IMR-90 (cell line): ENCODE results near the gene EXOC4. TPM values are rescaled to one million over a fixed set of nuclear protein-coding genes. Genes with fewer than 3 reads are reported as not detected.
A peak's percentile ranks its signal among the peaks of the same experiment; 100 is the strongest.

ENCODE experiments used
- ATAC-seq: fragments of 200-7000 bp; cut with Tn5 transposase; 2 replicates; pipeline ENCODE4 v1.9.1; 2020; ENCODE audit warnings: low read depth, mild to moderate bottlenecking, moderate library complexity
- BruUV-seq: library from RNA; stranded (reverse); fragments of 400-500 nt; replicated peaks from 2 replicates; lab custom pipeline; 2021; lab: Mats Ljungman, UMichigan
- CTCF ChIA-PET: fragments of 300-600 bp; formaldehyde crosslinking; extraction: SDS; loops from one replicate; lab custom pipeline; 2021; ENCODE audit warnings: antibody characterized with exemption; lab: Yijun Ruan, JAX
- POLR2A ChIA-PET: fragments of 300-600 bp; sonication (Branson Sonifier 250); formaldehyde crosslinking; loops from one replicate; lab custom pipeline; 2022; ENCODE audit warnings: antibody characterized with exemption; ENCODE audit not compliant: unreplicated experiment; lab: Charles Lee
- DNase-seq: peaks from one replicate; pipeline ENCODE4 v3.0.0; 2013
- H2AFZ ChIP-seq: replicated peaks from 2 replicates; pipeline ENCODE3; 2013; ENCODE audit warnings: low read length, mild to moderate bottlenecking; ENCODE audit not compliant: poor library complexity
- H2AK5ac ChIP-seq: 2 replicates; pipeline ENCODE4 v1.6.1; 2013; ENCODE audit warnings: low read depth, low read length, inconsistent platforms
- H2AK9ac ChIP-seq: replicated peaks from 2 replicates; pipeline ENCODE3; 2013; ENCODE audit warnings: mild to moderate bottlenecking, low read depth, low read length, moderate library complexity; ENCODE audit not compliant: poor library complexity
- H2BK120ac ChIP-seq: 2 replicates; pipeline ENCODE4 v1.6.1; 2013; ENCODE audit warnings: low read depth, low read length, inconsistent platforms
- H2BK15ac ChIP-seq: 3 replicates; pipeline ENCODE4 v1.6.1; 2013; ENCODE audit warnings: low read depth, low read length, inconsistent platforms
- H2BK20ac ChIP-seq: 2 replicates; pipeline ENCODE4 v1.6.1; 2013; ENCODE audit warnings: low read depth, mild to moderate bottlenecking, inconsistent platforms, low read length, moderate library complexity
- H2BK5ac ChIP-seq: 2 replicates; pipeline ENCODE4 v1.6.1; 2013; ENCODE audit warnings: mild to moderate bottlenecking, low read depth, low read length, inconsistent platforms; ENCODE audit not compliant: poor library complexity, severe bottlenecking
- H3K14ac ChIP-seq: replicated peaks from 2 replicates; pipeline ENCODE4 v1.6.1; 2013; ENCODE audit warnings: low read depth, low read length, inconsistent platforms
- H3K18ac ChIP-seq: 2 replicates; pipeline ENCODE4 v1.6.1; 2013; ENCODE audit warnings: low read depth, low read length, control low read depth
- H3K23ac ChIP-seq: 2 replicates; pipeline ENCODE4 v1.6.1; 2013; ENCODE audit warnings: low read depth, low read length, inconsistent platforms
- H3K27ac ChIP-seq: 2 replicates; pipeline ENCODE4 v1.5.1; 2013; ENCODE audit warnings: mild to moderate bottlenecking, control low read depth, low read length; ENCODE audit not compliant: insufficient read depth
- H3K27me3 ChIP-seq: 2 replicates; pipeline ENCODE4 v1.6.1; 2013; ENCODE audit warnings: low read length; ENCODE audit not compliant: control insufficient read depth, insufficient read depth
- H3K36me3 ChIP-seq: 2 replicates; pipeline ENCODE4 v1.6.1; 2013; ENCODE audit warnings: low read length, mixed read lengths; ENCODE audit not compliant: control insufficient read depth, insufficient read depth
- H3K4ac ChIP-seq: 2 replicates; pipeline ENCODE4 v1.6.1; 2013; ENCODE audit warnings: low read depth, low read length, inconsistent platforms
- H3K4me1 ChIP-seq: 2 replicates; pipeline ENCODE4 v1.6.1; 2013; ENCODE audit warnings: low read length, mixed read lengths; ENCODE audit not compliant: control insufficient read depth, insufficient read depth
- H3K4me2 ChIP-seq: 2 replicates; pipeline ENCODE4 v1.6.1; 2013; ENCODE audit warnings: low read depth, mild to moderate bottlenecking, control low read depth, low read length, moderate library complexity
- H3K4me3 ChIP-seq: 2 replicates; pipeline ENCODE4 v1.5.1; 2013; ENCODE audit warnings: low read depth, mild to moderate bottlenecking, control low read depth, low read length, moderate library complexity; ENCODE audit not compliant: insufficient read depth
- H3K56ac ChIP-seq: 2 replicates; pipeline ENCODE4 v1.6.1; 2013; ENCODE audit warnings: low read length, inconsistent platforms; ENCODE audit not compliant: insufficient read depth; ENCODE audit errors: extremely low read depth
- H3K79me1 ChIP-seq, 2 experiments: 2 replicates each; pipeline ENCODE4 v1.6.1; 2013; ENCODE audit warnings: low read length in 2 of 2, inconsistent platforms in 1 of 2, low read depth in 1 of 2
- H3K9ac ChIP-seq: 2 replicates; pipeline ENCODE4 v1.6.1; 2013; ENCODE audit warnings: low read depth, low read length, control low read depth
- H3K9me1 ChIP-seq: 2 replicates; pipeline ENCODE4 v1.6.1; 2013; ENCODE audit warnings: low read length, inconsistent platforms; ENCODE audit not compliant: insufficient read depth
- H3K9me3 ChIP-seq: 2 replicates; pipeline ENCODE4 v1.6.1; 2013; ENCODE audit warnings: low read length; ENCODE audit not compliant: control insufficient read depth, insufficient read depth
- H4K20me1 ChIP-seq: 2 replicates; pipeline ENCODE4 v1.6.1; 2013; ENCODE audit warnings: low read length, inconsistent platforms; ENCODE audit not compliant: insufficient read depth
- H4K5ac ChIP-seq: 2 replicates; pipeline ENCODE4 v1.6.1; 2013; ENCODE audit warnings: mild to moderate bottlenecking, low read depth, low read length, control low read depth
- H4K8ac ChIP-seq, 2 experiments: 2 replicates each; pipeline ENCODE4 v1.6.1; 2013; ENCODE audit warnings: low read depth in 2 of 2, low read length in 2 of 2, control low read depth in 1 of 2, inconsistent platforms in 1 of 2
- H4K91ac ChIP-seq: 2 replicates; pipeline ENCODE4 v1.6.1; 2013; ENCODE audit warnings: low read depth, low read length, inconsistent platforms; ENCODE audit not compliant: insufficient read depth
- BHLHE40 ChIP-seq: fragments of 150-350 bp; IDR thresholded peaks from 2 replicates; pipeline ENCODE4 v1.6.1; 2016; ENCODE audit warnings: mild to moderate bottlenecking, low read depth, low read length
- CEBPB ChIP-seq: IDR thresholded peaks from 2 replicates; pipeline ENCODE4 v1.6.1; 2012; ENCODE audit warnings: low read depth, low read length, improper control_type of control experiment
- CHD1 ChIP-seq: IDR thresholded peaks from 2 replicates; pipeline ENCODE4 v1.6.1; 2012; ENCODE audit warnings: low read depth, low read length, improper control_type of control experiment
- ELK1 ChIP-seq: fragments of 150-350 bp; IDR thresholded peaks from 2 replicates; pipeline ENCODE4 v1.6.1; 2016; ENCODE audit warnings: low read depth, mild to moderate bottlenecking, low read length, moderate library complexity, borderline replicate concordance
- MAFK ChIP-seq: IDR thresholded peaks from 2 replicates; pipeline ENCODE4 v1.6.1; 2012; ENCODE audit warnings: low read depth, low read length, improper control_type of control experiment
- MXI1 ChIP-seq: IDR thresholded peaks from 2 replicates; pipeline ENCODE4 v1.6.1; 2012; ENCODE audit warnings: low read depth, mild to moderate bottlenecking, low read length, moderate library complexity, borderline replicate concordance
- NFE2L2 ChIP-seq: fragments of 150-350 bp; IDR thresholded peaks from 2 replicates; pipeline ENCODE4 v1.6.1; 2016; ENCODE audit warnings: low read depth, mild to moderate bottlenecking, low read length
- POLR2A ChIP-seq: IDR thresholded peaks from 2 replicates; pipeline ENCODE4 v1.6.1; 2012; ENCODE audit warnings: mild to moderate bottlenecking, low read depth, low read length
- RAD21 ChIP-seq: IDR thresholded peaks from 2 replicates; pipeline ENCODE4 v1.6.1; 2012; ENCODE audit warnings: low read length, improper control_type of control experiment
- RCOR1 ChIP-seq: IDR thresholded peaks from 2 replicates; pipeline ENCODE4 v1.6.1; 2012; ENCODE audit warnings: mild to moderate bottlenecking, low read length, improper control_type of control experiment; ENCODE audit not compliant: insufficient replicate concordance
- RFX5 ChIP-seq: IDR thresholded peaks from 2 replicates; pipeline ENCODE4 v1.8.0; 2012; ENCODE audit warnings: low read depth, mild to moderate bottlenecking, low read length, moderate library complexity
- USF2 ChIP-seq: fragments of 150-350 bp; IDR thresholded peaks from 2 replicates; pipeline ENCODE4 v1.6.1; 2017; ENCODE audit warnings: mild to moderate bottlenecking, antibody characterized with exemption, low read length, low read depth
- WGBS, 2 experiments: methylation state at CpG; one replicate each; pipeline versions ENCODE4 v1.1.5 to v1.1.7; 2013; ENCODE audit warnings: missing lambda C conversion rate in 2 of 2; ENCODE audit not compliant: insufficient read length in 1 of 2; ENCODE audit errors: extremely low coverage in 2 of 2; 5-methylcytosine and 5-hydroxymethylcytosine counted together
- dilution Hi-C: fragments of 300-500 bp; cut with HindIII; formaldehyde crosslinking; loops from one replicate; pipeline ENCODE4 v1.14.3; 2018; ENCODE audit warnings: low sequenced_read_pairs; ENCODE audit not compliant: unreplicated experiment
- in situ Hi-C: fragments of 300-500 bp; cut with MboI; formaldehyde crosslinking; loops from 3 replicates; pipeline ENCODE4 v1.14.3; 2019; ENCODE audit warnings: low sequenced_read_pairs, inconsistent platforms, mixed read lengths
- intact Hi-C: fragments of 100-400 bp; cut with micrococcal nuclease; formaldehyde crosslinking; loops from 2 replicates; pipeline ENCODE4 v1.10.0; 2022
- polyA plus RNA-seq, 3 experiments: library from polyadenylated mRNA; depleted of rRNA; stranded (reverse); fragments of >200 nt; gene quantifications; 2 replicates each; pipeline ENCODE4 v1.2.3, GENCODE V29; 2012; ENCODE audit warnings: low replicate concordance in 1 of 3
- total RNA-seq: library from RNA; depleted of rRNA; stranded (reverse); fragments of >200 nt; gene quantifications from 2 replicates; pipeline ENCODE4 v1.2.3, GENCODE V29; 2012

Gene EXOC4
- total and polyA plus RNA-seq, 2 of the 4 experiments (the other 2 are of a cell fraction), result 25.4 to 94.6 TPM

DNA sequence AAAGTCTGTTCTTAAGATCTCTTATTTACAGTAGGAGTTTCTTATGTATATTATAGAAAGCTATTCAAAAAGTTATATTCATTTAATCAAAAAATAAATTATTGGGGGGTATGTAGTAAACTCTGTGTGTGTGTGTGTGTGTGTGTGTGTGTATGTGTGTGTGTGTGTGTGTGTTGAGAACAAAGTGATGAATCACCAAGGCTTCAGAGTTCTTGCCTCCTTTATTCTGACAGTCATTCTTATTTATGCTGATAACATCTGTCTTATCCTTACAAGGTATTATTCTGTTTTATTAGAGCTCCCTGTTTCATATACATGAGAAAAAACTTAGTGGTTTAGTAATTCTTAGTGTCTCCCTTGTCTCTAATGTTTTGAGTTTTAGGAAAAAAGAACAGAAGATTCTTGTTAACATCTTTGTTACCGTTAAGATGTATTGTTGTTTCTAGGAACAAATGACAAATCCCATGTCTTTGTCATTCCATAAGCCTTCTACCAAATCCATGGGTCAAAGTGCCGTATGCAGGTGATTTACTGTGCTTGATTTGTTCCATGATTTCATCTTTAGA lies 424.0 kb downstream of the EXOC4 start:
- Histone ChIP-seq H3K4ac (no peak overlapping the region), H3K4me3 (no peak overlapping the region), H4K8ac (no peak overlapping the region), H3K36me3 (no peaks in the 10 kb centered on the region), H3K56ac (no peak overlapping the region), H2BK15ac (no peak overlapping the region), H3K14ac (no peak overlapping the region), H2BK5ac (no peak overlapping the region), H4K91ac (no peak overlapping the region), H3K9ac (no peak overlapping the region), H2AK9ac (no peak overlapping the region), H3K27ac (no peak overlapping the region), H3K27me3 (no peaks in the 10 kb centered on the region), H3K9me3 (no peaks in the 10 kb centered on the region), H3K4me1 (no peaks in the 10 kb centered on the region), H2AK5ac (no peak overlapping the region), H3K23ac (no peak overlapping the region), H4K20me1 (no peaks in the 10 kb centered on the region), H3K4me2 (no peak overlapping the region), H3K9me1 (no peaks in the 10 kb centered on the region), H2BK120ac (no peak overlapping the region), H3K79me1 (no peaks in the 10 kb centered on the region; a peak in 1 of 4 replicates), H3K18ac (no peak overlapping the region), H2BK20ac (no peak overlapping the region), H2AFZ (no peak overlapping the region), H4K5ac (no peak overlapping the region)
- ATAC-seq (no peak), DNase-seq (peak; percentile 30)
- ChIA-PET CTCF (interaction anchor here (0.6 to 1.0 kb wide), 3 partner anchors 11 to 143 kb away, joined by 3 to 7 read pairs (median 4); no protein-coding TSS in a partner anchor), POLR2A (no interaction called here)
- WGBS, 2 experiments, result no CpG with 5 or more reads among the region's 2 CpGs
- intact Hi-C loops (no loop called here), in situ Hi-C loops (no loop called here), dilution Hi-C loops (no loop called here)
- BruUV-seq, result no TSS peak
- TF ChIP-seq NFE2L2 (no peak), CHD1 (no peak), POLR2A (no peak), BHLHE40 (no peak), USF2 (no peak), MAFK (no peak), RAD21 (no peak), RCOR1 (no peak), CEBPB (no peak), ELK1 (no peak), MXI1 (no peak), RFX5 (no peak)
